ENCODE measurements around the gene ODF4. TPM values are rescaled to one million over a fixed set of nuclear protein-coding genes. Genes with fewer than 3 reads are reported as not detected.

Gene ODF4
- total and polyA plus RNA-seq, 2 experiments from 2014 or later: not detected

GRCh38 chr17:8362651-8363332 lies 23.2 kb downstream of the ODF4 start:
- H3K36me3 ChIP-seq (ENCODE audit: low read depth): no peaks in the 10 kb centered on the region
- WGBS, 2 experiments (ENCODE audit: low coverage in 1 of 2, low lambda C conversion rate in 2 of 2, missing lambda C conversion rate in 2 of 2): 49 to 52% methylated on average over 4 of the region's 4 CpGs
- H3K79me2 ChIP-seq (ENCODE audit: insufficient read depth): no peaks in the 10 kb centered on the region
- no peaks in the 10 kb centered on the region for H3K9me2 ChIP-seq (ENCODE audit: insufficient read depth)
- no peak for TF ChIP-seq EZH2phosphoT487 (IDR thresholded peaks at IDR 0.05; ENCODE audit: insufficient read depth, low read depth)
- no peak for TF ChIP-seq EZH2 (IDR thresholded peaks at IDR 0.05; ENCODE audit: insufficient read depth, poor library complexity, severe bottlenecking)
- peak; percentile 81 for DNase-seq
- H2AFZ ChIP-seq: no peak overlapping the region
- no peak overlapping the region for H3K9ac ChIP-seq
- H3K9me3 ChIP-seq (ENCODE audit: low read depth): no peaks in the 10 kb centered on the region
- H4K20me1 ChIP-seq (ENCODE audit: insufficient read depth): no peaks in the 10 kb centered on the region
- in situ Hi-C loops (cut with MboI): no loop called here
- no peak overlapping the region for H3K4me2 ChIP-seq (ENCODE audit: unreplicated experiment)
- peak overlapping the region; percentile 58 for H3K27ac ChIP-seq
- peaks cover 56% of the 10 kb centered on the region for H3K4me1 ChIP-seq (ENCODE audit: insufficient read depth)
- H3K27me3 ChIP-seq (replicated peaks; ENCODE audit: insufficient read depth): no peaks in the 10 kb centered on the region
- no peak overlapping the region for H3K4me3 ChIP-seq
- H3F3A ChIP-seq (ENCODE audit: insufficient read depth): peaks cover 49% of the 10 kb centered on the region

GRCh38 chr17:8365143-8365542 lies 25.5 kb downstream of the ODF4 start:
- Histone ChIP-seq H3K9me2 (ENCODE audit: insufficient read depth) (no peaks in the 10 kb centered on the region), H3K4me2 (ENCODE audit: unreplicated experiment) (no peak overlapping the region), H3K4me3 (no peak overlapping the region), H3K9ac (no peak overlapping the region), H3F3A (ENCODE audit: insufficient read depth) (peaks cover 44% of the 10 kb centered on the region), H3K36me3 (ENCODE audit: low read depth) (peaks cover 9% of the 10 kb centered on the region; the same call in 1 of the 2 replicates), H3K27ac (peak overlapping the region; percentile 56; the same call in 1 of the 2 replicates), H3K27me3 (replicated peaks; ENCODE audit: insufficient read depth) (no peaks in the 10 kb centered on the region), H3K79me2 (ENCODE audit: insufficient read depth) (no peaks in the 10 kb centered on the region), H3K9me3 (ENCODE audit: low read depth) (no peaks in the 10 kb centered on the region), H2AFZ (no peak overlapping the region), H3K4me1 (ENCODE audit: insufficient read depth) (peaks cover 48% of the 10 kb centered on the region), H4K20me1 (ENCODE audit: insufficient read depth) (no peaks in the 10 kb centered on the region)
- in situ Hi-C loops (cut with MboI): no loop called here
- TF ChIP-seq EZH2 (IDR thresholded peaks at IDR 0.05; ENCODE audit: insufficient read depth, poor library complexity, severe bottlenecking) (no peak), EZH2phosphoT487 (IDR thresholded peaks at IDR 0.05; ENCODE audit: insufficient read depth, low read depth) (no peak)
- peak; percentile 65 for DNase-seq
- WGBS, 2 experiments (ENCODE audit: low coverage in 1 of 2, low lambda C conversion rate in 2 of 2, missing lambda C conversion rate in 2 of 2): 44 to 68% methylated on average over 1 of the region's 1 CpG

GRCh38 chr17:8366231-8366630 lies 26.6 kb downstream of the ODF4 start:
- 17% methylated on average over 2 of the region's 2 CpGs for WGBS, 2 experiments (ENCODE audit: low coverage in 1 of 2, low lambda C conversion rate in 2 of 2, missing lambda C conversion rate in 2 of 2)
- Histone ChIP-seq H3F3A (ENCODE audit: insufficient read depth) (peaks cover 34% of the 10 kb centered on the region), H3K4me1 (ENCODE audit: insufficient read depth) (peaks cover 37% of the 10 kb centered on the region), H2AFZ (no peak overlapping the region), H3K9ac (no peak overlapping the region), H3K9me3 (ENCODE audit: low read depth) (no peaks in the 10 kb centered on the region), H3K4me3 (no peak overlapping the region), H3K4me2 (ENCODE audit: unreplicated experiment) (no peak overlapping the region), H3K79me2 (ENCODE audit: insufficient read depth) (no peaks in the 10 kb centered on the region), H3K27ac (peak overlapping the region; percentile 56), H3K36me3 (ENCODE audit: low read depth) (peaks cover 12% of the 10 kb centered on the region; the same call in 1 of the 2 replicates), H3K9me2 (ENCODE audit: insufficient read depth) (no peaks in the 10 kb centered on the region), H4K20me1 (ENCODE audit: insufficient read depth) (no peaks in the 10 kb centered on the region), H3K27me3 (replicated peaks; ENCODE audit: insufficient read depth) (no peaks in the 10 kb centered on the region)
- peak; percentile 81 for DNase-seq
- in situ Hi-C loops (cut with MboI): no loop called here
- no peak for TF ChIP-seq EZH2 (IDR thresholded peaks at IDR 0.05; ENCODE audit: insufficient read depth, poor library complexity, severe bottlenecking)
- TF ChIP-seq EZH2phosphoT487 (IDR thresholded peaks at IDR 0.05; ENCODE audit: insufficient read depth, low read depth): no peak

GRCh38 chr17:8368193-8368592 lies 28.6 kb downstream of the ODF4 start:
- WGBS, 2 experiments (ENCODE audit: low coverage in 1 of 2, low lambda C conversion rate in 2 of 2, missing lambda C conversion rate in 2 of 2): 94% methylated on average over 3 of the region's 3 CpGs
- no peak overlapping the region for H2AFZ ChIP-seq

More at GRCh38 chr17:8368193-8368592, 28.6 kb downstream of the ODF4 start:
- Histone ChIP-seq H3K4me2 (ENCODE audit: unreplicated experiment) (no peak overlapping the region), H3K9me3 (ENCODE audit: low read depth) (no peaks in the 10 kb centered on the region), H3K9me2 (ENCODE audit: insufficient read depth) (no peaks in the 10 kb centered on the region), H3F3A (ENCODE audit: insufficient read depth) (peaks cover 22% of the 10 kb centered on the region), H3K9ac (no peak overlapping the region), H3K4me3 (no peak overlapping the region), H3K79me2 (ENCODE audit: insufficient read depth) (no peaks in the 10 kb centered on the region), H4K20me1 (ENCODE audit: insufficient read depth) (no peaks in the 10 kb centered on the region), H3K27me3 (replicated peaks; ENCODE audit: insufficient read depth) (no peaks in the 10 kb centered on the region), H3K4me1 (ENCODE audit: insufficient read depth) (peaks cover 26% of the 10 kb centered on the region), H3K27ac (no peak overlapping the region), H3K36me3 (ENCODE audit: low read depth) (peaks cover 12% of the 10 kb centered on the region; the same call in 1 of the 2 replicates)
- no peak for DNase-seq
- TF ChIP-seq EZH2 (IDR thresholded peaks at IDR 0.05; ENCODE audit: insufficient read depth, poor library complexity, severe bottlenecking) (no peak), EZH2phosphoT487 (IDR thresholded peaks at IDR 0.05; ENCODE audit: insufficient read depth, low read depth) (no peak)
- in situ Hi-C loops (cut with MboI): no loop called here

Measured in GM23248 (cell line).